Measurements from ENCODE around the gene MSANTD1. TPM values are rescaled to one million over a fixed set of nuclear protein-coding genes. Genes with fewer than 3 reads are reported as not detected.

The MSANTD1 gene
- total RNA-seq, 1 donor from 2014 or later = 1.9 TPM

DNA sequence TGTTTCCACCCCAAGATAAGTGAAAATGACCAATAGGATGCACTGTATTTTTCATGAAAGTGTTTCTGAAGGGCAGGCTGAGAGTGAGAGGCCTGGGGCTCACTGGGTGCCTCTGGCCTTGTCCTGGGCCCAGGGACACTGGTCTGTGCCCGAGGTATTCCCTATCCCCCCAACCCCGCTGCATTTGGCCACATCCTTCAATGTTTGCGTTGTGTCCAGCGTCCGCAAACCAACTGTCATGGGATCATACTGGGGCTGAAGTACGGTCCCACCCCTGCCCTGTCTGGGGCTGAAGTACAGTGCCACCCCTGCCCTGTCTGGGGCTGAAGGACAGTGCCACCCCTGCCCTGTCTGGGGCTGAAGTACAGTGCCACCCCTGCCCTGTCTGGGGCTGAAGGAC is 22.0 kb upstream of the MSANTD1 start:
- ATAC-seq (no peak), DNase-seq (peak; percentile 52)
- H3K27ac ChIP-seq = peak overlapping the region; percentile 81
- H3K4me3 ChIP-seq = no peak overlapping the region
- no peaks in the 10 kb centered on the region for H3K9me3 ChIP-seq
- intact Hi-C loops (cut with DNase I) = no loop called here
- TF ChIP-seq, protein P1, sequence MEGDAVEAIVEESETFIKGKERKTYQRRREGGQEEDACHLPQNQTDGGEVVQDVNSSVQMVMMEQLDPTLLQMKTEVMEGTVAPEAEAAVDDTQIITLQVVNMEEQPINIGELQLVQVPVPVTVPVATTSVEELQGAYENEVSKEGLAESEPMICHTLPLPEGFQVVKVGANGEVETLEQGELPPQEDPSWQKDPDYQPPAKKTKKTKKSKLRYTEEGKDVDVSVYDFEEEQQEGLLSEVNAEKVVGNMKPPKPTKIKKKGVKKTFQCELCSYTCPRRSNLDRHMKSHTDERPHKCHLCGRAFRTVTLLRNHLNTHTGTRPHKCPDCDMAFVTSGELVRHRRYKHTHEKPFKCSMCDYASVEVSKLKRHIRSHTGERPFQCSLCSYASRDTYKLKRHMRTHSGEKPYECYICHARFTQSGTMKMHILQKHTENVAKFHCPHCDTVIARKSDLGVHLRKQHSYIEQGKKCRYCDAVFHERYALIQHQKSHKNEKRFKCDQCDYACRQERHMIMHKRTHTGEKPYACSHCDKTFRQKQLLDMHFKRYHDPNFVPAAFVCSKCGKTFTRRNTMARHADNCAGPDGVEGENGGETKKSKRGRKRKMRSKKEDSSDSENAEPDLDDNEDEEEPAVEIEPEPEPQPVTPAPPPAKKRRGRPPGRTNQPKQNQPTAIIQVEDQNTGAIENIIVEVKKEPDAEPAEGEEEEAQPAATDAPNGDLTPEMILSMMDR (IDR thresholded peaks at IDR 0.05) = no peak
- H3K36me3 ChIP-seq = peaks cover 94% of the 10 kb centered on the region
- no peaks in the 10 kb centered on the region for H3K27me3 ChIP-seq (ENCODE audit: low read depth)
- H3K4me1 ChIP-seq = peaks cover 16% of the 10 kb centered on the region

DNA sequence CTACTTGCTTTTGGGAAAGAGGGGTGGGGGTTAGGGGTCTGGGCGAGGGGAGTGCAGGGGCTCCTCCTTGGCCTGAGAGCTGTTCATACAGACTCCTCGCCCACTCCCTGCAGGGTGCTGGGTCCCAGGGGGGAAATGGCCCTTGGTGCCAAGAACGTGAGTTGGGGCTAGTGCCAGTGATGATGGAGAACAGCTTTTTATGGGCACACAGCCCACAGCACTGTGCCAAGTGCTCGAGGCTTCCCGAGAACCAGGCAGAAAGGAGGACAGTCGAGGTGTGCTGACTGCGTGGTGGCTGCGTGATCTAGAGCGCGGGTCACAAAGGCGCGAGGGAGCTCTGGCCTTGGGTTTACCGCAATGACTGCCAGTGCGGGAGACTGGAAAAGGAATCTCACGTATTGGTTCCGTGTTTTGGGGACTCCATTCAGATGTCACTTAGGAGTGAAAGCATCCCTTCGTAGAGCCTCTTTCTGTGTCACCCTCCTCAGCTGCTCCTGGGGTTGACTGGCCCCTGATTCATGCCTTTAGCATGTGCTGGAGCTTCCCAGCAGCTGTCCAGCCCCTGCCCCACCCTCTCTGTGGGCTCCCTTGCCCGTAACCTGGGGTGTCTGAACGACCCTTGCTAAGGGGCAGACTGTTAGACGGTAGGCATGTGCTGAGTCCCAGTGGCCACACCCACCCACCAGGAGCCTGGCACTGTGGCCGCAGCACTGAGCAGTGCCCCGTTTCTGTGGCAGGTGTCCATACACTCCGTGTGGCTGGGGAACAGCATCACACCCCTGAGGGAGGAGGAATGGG is 20.9 kb upstream of the MSANTD1 start:
- intact Hi-C loops (cut with DNase I) = no loop called here
- Histone ChIP-seq H3K27ac (no peak overlapping the region), H3K9me3 (no peaks in the 10 kb centered on the region), H3K4me3 (no peak overlapping the region), H3K36me3 (peaks cover 94% of the 10 kb centered on the region), H3K4me1 (peaks cover 16% of the 10 kb centered on the region), H3K27me3 (ENCODE audit: low read depth) (no peaks in the 10 kb centered on the region)
- TF ChIP-seq, protein P1 (IDR thresholded peaks at IDR 0.05) = no peak
- DNase-seq (peak; percentile 38), ATAC-seq (no peak)

- no peaks in the 10 kb centered on the region for H3K27me3 ChIP-seq (ENCODE audit: low read depth)
- intact Hi-C loops (cut with DNase I) = no loop called here
- peaks cover 16% of the 10 kb centered on the region for H3K4me1 ChIP-seq
- H3K4me3 ChIP-seq = no peak overlapping the region
- DNase-seq (peak; percentile 28), ATAC-seq (no peak)
- TF ChIP-seq, protein P1 (IDR thresholded peaks at IDR 0.05) = no peak
- no peak overlapping the region for H3K27ac ChIP-seq
- H3K9me3 ChIP-seq = no peaks in the 10 kb centered on the region
- H3K36me3 ChIP-seq = peaks cover 94% of the 10 kb centered on the region
These were observed 20.1 kb upstream of the MSANTD1 start for GRCh38 chr4:3228881-3229280.

GRCh38 chr4:3229328-3229727 is 19.6 kb upstream of the MSANTD1 start:
- no peak overlapping the region for H3K27ac ChIP-seq
- H3K9me3 ChIP-seq = no peaks in the 10 kb centered on the region
- DNase-seq = peak; percentile 24
- intact Hi-C loops (cut with DNase I) = no loop called here
- no peaks in the 10 kb centered on the region for H3K27me3 ChIP-seq (ENCODE audit: low read depth)
- peaks cover 94% of the 10 kb centered on the region for H3K36me3 ChIP-seq
- ATAC-seq = no peak
- H3K4me3 ChIP-seq = no peak overlapping the region
- H3K4me1 ChIP-seq = peaks cover 16% of the 10 kb centered on the region
- TF ChIP-seq, protein P1 (IDR thresholded peaks at IDR 0.05) = no peak

DNA sequence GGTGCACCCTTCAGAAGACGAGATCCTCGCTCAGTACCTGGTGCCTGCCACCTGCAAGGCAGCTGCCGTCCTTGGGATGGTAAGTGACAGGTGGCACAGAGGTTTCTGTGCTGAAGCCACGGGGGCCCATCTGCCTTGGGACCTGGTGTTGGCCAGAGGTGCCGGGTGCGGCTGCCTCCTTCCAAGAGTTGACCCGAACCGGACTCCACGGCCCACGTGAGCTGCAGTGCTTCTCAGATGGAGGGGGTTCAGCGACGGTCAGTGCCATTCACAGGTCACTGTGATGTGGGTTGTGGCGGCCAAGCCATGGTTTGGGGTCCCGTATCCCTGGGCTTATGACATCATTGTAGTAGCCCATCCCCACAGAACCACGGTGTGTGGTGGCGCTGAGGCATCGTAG is 19.0 kb upstream of the MSANTD1 start:
- H3K9me3 ChIP-seq = no peaks in the 10 kb centered on the region
- TF ChIP-seq, protein P1 (IDR thresholded peaks at IDR 0.05) = no peak
- no peak for ATAC-seq
- intact Hi-C loops (cut with DNase I) = no loop called here
- no peak overlapping the region for H3K4me3 ChIP-seq
- peaks cover 94% of the 10 kb centered on the region for H3K36me3 ChIP-seq
- DNase-seq = peak; percentile 34
- H3K4me1 ChIP-seq = peaks cover 16% of the 10 kb centered on the region
- no peak overlapping the region for H3K27ac ChIP-seq
- H3K27me3 ChIP-seq (ENCODE audit: low read depth) = no peaks in the 10 kb centered on the region
